ENCODE data around the gene SCT.

GRCh38 chr11:586376-587316 lies 40.3 kb downstream of the SCT start:
- TF ChIP-seq EP300 (IDR thresholded peaks at IDR 0.05): no peak
- no peak for TF ChIP-seq POLR2AphosphoS5 (IDR thresholded peaks at IDR 0.05)

All from stomach (tissue), 4 donors.